NCI-H526 treated with DMSO at 0.1 percent for 48 hours (cell line): ENCODE measurements around the gene FUT2.

ENCODE experiments used
- DNase-seq: peaks from one replicate; lab custom pipeline; 2025; lab: John Stamatoyannopoulos, UW

The FUT2 gene

DNA sequence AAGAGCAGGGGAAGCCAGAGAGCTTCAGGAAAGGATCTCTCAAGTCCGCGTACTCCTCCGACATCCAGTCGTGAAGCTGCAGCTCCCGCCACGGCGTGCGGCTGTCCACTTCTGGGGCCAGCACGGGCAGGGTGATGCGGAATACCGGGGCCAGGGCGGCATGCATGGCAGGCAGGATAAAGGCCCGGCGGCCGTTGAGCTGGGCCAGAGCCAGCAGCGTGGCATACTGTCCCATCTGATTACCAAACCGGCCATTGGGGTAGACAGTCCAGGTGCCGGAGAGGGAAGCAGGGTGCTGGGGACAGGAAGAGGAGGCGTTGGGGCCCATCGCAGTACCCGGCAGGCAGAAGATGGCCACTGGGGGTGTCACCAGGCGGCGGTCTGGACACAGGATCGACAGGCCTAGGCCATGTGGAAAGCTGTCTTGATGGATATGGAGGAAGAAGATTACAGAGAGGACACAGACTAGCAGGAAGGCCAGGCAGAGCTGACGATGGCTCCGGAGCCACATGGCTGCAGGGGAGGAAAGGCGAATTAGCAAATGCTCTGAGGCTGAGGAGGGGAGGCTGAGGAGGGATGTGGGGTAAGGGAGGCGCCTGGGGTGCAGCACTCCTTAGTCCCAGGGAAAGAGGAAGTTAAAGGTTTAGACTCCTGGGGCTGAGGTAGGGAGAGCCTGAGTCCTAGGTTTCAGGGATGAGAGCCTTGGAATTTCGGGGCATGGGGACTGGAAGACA is 55.2 kb downstream of the FUT2 start:
- DNase-seq = no peak

- DNase-seq = no peak
Observed at GRCh38 chr19:48751845-48752495, 56.2 kb downstream of the FUT2 start.

DNA sequence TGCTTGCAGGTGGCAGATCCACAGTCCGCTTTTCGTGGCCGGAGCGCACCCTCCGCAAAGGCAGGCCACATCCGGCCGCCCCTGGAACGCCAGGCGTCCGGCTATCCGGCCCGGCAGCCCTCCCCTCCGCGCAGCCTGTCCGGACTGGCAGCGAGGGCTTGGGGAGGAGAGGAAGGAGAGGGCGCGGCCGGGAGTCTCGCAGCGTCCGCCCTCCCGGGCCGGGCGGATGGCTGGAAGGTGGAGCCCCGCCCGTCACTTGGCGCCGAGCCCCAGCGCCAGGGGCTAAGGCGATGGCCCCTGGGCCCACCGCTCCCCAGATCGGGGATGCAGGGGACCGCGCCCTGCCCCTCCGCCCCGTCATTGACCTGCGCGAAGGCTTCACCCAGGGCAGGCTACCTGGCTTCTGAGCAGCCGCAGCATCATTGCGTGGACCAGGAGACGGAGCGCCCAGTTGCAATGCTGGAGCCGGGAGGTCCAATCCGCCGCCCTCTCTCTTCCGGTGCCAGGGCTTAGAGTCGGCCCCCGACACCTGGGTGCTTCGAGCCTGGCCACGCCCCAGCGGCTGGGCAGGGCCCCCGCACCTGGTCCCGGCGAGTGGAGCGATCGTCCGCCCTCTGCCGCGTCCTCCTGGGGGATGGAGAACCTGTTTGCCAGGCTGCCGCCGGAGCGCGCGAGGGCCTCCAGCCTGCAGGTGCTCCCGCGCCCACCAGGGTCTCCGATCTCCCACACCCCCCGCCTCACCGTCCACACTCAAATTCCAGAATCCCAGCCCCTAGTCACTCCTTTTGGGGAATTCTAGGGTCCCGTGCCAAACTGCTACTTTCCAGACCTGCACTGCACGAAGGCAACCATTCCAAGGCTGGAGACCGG is 57.0 kb downstream of the FUT2 start, which contains the start of gene FUT1:
Gene FUT1 (minus strand): TSS at position 146 of the 870 bp plus-strand sequence. CDS start 1,360 bp downstream, outside the sequence.
- peak; percentile 93 for DNase-seq

DNA sequence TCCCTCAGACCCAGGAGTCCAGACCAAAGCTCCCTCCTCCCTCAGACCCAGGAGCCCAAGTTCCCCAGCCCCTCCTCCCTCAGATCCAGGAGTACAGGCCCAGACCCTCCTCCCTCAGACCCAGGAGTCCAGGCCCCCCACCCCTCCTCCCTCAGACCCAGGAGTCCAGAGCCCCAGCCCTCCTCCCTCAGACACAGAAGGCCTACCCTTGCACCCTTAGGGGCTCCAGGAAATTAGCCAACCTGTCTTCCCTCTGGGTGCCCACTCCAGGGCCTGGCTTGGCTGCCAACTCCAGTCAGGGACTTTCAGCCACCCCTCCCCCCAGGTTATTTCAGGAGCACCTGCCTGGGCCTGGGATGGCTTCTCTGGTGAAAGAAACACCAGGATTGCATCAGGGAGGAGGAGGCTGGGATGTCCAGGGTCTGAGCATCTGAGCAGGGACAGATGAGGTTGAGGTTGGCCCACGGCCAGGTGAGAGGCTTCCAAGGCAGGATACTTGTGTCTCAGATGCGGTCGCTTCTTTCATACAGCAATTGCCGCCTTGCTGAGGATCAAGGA is 59.4 kb downstream of the FUT2 start, which contains the start of gene FGF21:
Gene FGF21 (plus strand): TSS at position 441 of the 558 bp plus-strand sequence. CDS start 713 bp downstream, outside the sequence.
- DNase-seq = no peak
